Measurements from ENCODE around the gene DDX54. TPM values are rescaled to one million over a fixed set of nuclear protein-coding genes. Genes with fewer than 3 reads are reported as not detected.
A peak's percentile ranks its signal among the peaks of the same experiment; 100 is the strongest.

The DDX54 gene
- total and polyA plus RNA-seq, 2 of the 8 experiments (the other 6 are each of a cell fraction or from before 2014, with no cell fraction given), result 64.9 to 113 TPM

DNA sequence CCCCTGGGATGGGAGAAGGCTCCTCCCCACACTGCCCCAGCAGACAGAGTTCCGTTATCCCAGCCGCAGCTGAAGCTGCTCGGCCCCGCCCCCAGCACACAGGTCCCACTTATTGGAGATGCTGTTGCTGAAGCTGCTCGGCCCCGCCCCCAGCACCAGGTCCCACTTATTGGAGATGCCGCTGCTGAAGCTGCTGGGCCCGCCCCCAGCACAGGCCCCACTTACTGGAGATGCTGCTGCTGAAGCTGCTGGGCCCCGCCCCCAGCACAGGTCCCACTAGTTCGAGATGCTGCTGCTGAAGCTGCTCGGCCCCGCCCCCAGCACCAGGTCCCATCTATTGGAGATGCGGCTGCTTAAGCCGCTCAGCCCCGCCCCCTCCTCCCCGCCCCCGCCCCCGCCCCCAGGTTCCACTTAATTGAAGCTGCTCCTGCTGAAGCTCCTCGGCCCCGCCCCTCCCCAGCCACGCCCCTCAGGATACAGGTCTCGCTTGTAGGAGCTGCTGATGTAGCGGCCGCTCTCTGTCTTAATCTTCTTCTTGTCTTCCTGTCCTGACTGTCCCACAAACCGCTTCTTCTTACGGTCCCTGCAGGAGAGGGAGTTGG lies 23.8 kb downstream of the DDX54 start:
- H3K4me2 ChIP-seq (ENCODE audit: insufficient read depth in 1 of 2, low read depth in 2 of 2, low read length in 2 of 2), result peak overlapping the region; percentile 18 to 37; a peak in 2 of 4 replicates
- DNase-seq (ENCODE audit: low read depth in 1 of 2, low spot score in 2 of 2) (peak; percentile 95 to 98), FAIRE-seq (peak; percentile 77)
- no peak overlapping the region for H2BK12ac ChIP-seq (ENCODE audit: low read depth, low read length)
- no peaks in the 10 kb centered on the region for H3K79me2 ChIP-seq (ENCODE audit: control insufficient read depth in 1 of 2, insufficient read depth in 2 of 2, low read length in 2 of 2)
- no peak overlapping the region for H2BK5ac ChIP-seq (ENCODE audit: low read depth, low read length)
- H3K23me2 ChIP-seq (ENCODE audit: low read depth, low read length), result 0 out of 2 replicates have a peak, but pooled peaks cover 3% of the 10 kb centered on the region
- TF ChIP-seq EZH2 (IDR thresholded peaks at IDR 0.05; ENCODE audit: low read depth, low read length, severe bottlenecking) (no peak), CHD2 (IDR thresholded peaks at IDR 0.05; ENCODE audit: low read length) (0 out of 2 replicates have a peak, but pooled peaks have one; percentile 12), ASH2L (IDR thresholded peaks at IDR 0.05; ENCODE audit: low read length) (no peak)
- peaks cover 5 to 13% (median 9%) of the 10 kb centered on the region in 4 experiments for H3K4me1 ChIP-seq (replicated peaks in 1 of 4; ENCODE audit: control insufficient read depth in 3 of 4, insufficient read depth in 4 of 4, low read length in 3 of 4)
- CTCF ChIA-PET (ENCODE audit: partially characterized antibody), result interaction anchor here (0.9 to 11.2 kb wide), 7 partner anchors 9 to 113 kb away, joined by 3 to 114 read pairs (median 7); partner anchors contain the start of gene RASAL1
- POLR2A ChIA-PET (ENCODE audit: partially characterized antibody), result interaction anchor here (0.9 to 4.3 kb wide), 7 partner anchors 9 to 47 kb away, joined by 3 to 28 read pairs (median 4); partner anchors contain the start of genes CFAP73, DDX54 and RITA1
- no peak overlapping the region for H3K27ac ChIP-seq (ENCODE audit: low read depth, low read length)
- H2BK20ac ChIP-seq (ENCODE audit: low read length), result no peak overlapping the region
- H2BK15ac ChIP-seq (ENCODE audit: low read length), result no peak overlapping the region
- H3K79me1 ChIP-seq (ENCODE audit: low read depth, low read length), result no peaks in the 10 kb centered on the region; the same call in none of the 2 replicates
- H3K56ac ChIP-seq (replicated peaks; ENCODE audit: insufficient read length, low read depth, low read length), result no peak overlapping the region
- H4K8ac ChIP-seq (ENCODE audit: extremely low read depth, insufficient read depth, low read length), result no peak overlapping the region; the same call in 1 of the 2 replicates
- H3K36me3 ChIP-seq (ENCODE audit: control insufficient read depth in 2 of 4, insufficient read depth in 4 of 4, low read length in 3 of 4), result peaks cover 19 to 45% (median 40%) of the 10 kb centered on the region in 4 experiments; a peak in 7 of 8 replicates
- H3K9ac ChIP-seq (replicated peaks in 1 of 4; ENCODE audit: extremely low read depth in 1 of 4, low read depth in 3 of 4, low read length in 3 of 4), result no peak overlapping the region
- H2BK120ac ChIP-seq (replicated peaks; ENCODE audit: low read depth, low read length), result no peak overlapping the region
- H3K9me3 ChIP-seq (ENCODE audit: insufficient read depth in 2 of 2, low read depth in 1 of 2, low read length in 1 of 2), result no peaks in the 10 kb centered on the region
- 22% methylated on average over 8 of the region's 26 CpGs; no CpG with 5 or more reads in 1 of the 2 experiments for WGBS, 2 experiments (ENCODE audit: extremely low coverage in 1 of 2, insufficient coverage in 1 of 2, insufficient read length in 1 of 2, insufficient replicate concordance in 2 of 2, low coverage in 1 of 2, low lambda C conversion rate in 2 of 2, missing lambda C conversion rate in 1 of 2)
- H3K23ac ChIP-seq (ENCODE audit: insufficient read length), result no peak overlapping the region
- H3K4ac ChIP-seq (replicated peaks; ENCODE audit: insufficient read length, low read depth, low read length), result no peak overlapping the region
- no peak overlapping the region for H3K4me3 ChIP-seq (ENCODE audit: extremely low read depth in 1 of 4, insufficient read depth in 2 of 4, low read depth in 3 of 4, low read length in 4 of 4)
- H3K27me3 ChIP-seq (replicated peaks in 1 of 4; ENCODE audit: control insufficient read depth in 3 of 4, extremely low read depth in 1 of 4, insufficient read depth in 3 of 4, low read length in 3 of 4), result no peaks in the 10 kb centered on the region
- H4K20me1 ChIP-seq (replicated peaks in 1 of 2; ENCODE audit: control insufficient read depth in 1 of 2, insufficient read depth in 2 of 2, low read length in 2 of 2), result peaks cover 17 to 20% of the 10 kb centered on the region in 2 experiments
- H4K91ac ChIP-seq (replicated peaks; ENCODE audit: insufficient read length, low read length), result no peak overlapping the region
- no peak overlapping the region for H3K18ac ChIP-seq (ENCODE audit: extremely low read depth, low read length)
- no peak overlapping the region for H4K5ac ChIP-seq (ENCODE audit: insufficient read length, low read depth, low read length)
- no peak overlapping the region for H3K14ac ChIP-seq (ENCODE audit: insufficient read length)
- no peak overlapping the region for H2AFZ ChIP-seq (ENCODE audit: low read length)
- no peak overlapping the region for H2AK5ac ChIP-seq (ENCODE audit: low read depth, low read length)
